T-helper 22 cell (primary cell): Measurements from ENCODE around the gene GTPBP8.
"Not testable (repeated sequence)": the region's sequence is repeated elsewhere in the genome, so short reads cannot be mapped to it uniquely, and the experiment has no call there.

Experiments used
- DNase-seq: peaks from one replicate; pipeline ENCODE4 v3.0.0-alpha.2; 2020; ENCODE audit warnings: low read depth

Gene GTPBP8

DNA sequence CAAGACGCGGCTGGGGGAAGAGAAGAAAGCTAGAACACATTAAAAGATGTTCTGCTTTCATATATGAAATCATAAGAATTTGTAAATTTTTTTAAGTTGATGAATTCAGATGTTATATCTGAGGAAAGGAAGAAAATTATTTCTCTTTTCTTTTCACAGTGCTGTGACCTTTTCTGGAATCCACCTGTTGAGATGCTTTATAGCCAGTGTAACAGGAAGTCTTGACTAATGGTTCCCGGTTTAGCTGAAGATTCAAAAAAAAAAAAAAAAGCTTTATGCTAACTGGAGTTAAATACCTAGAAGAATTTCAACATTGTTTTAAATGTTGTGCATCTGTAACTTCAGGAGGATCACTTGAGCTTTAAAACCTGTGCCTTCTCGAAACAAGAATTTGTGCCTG is 9.9 kb downstream of the GTPBP8 start:
- no peak for DNase-seq

- no peak for DNase-seq
Observed at GRCh38 chr3:113002037-113002436, 11.3 kb downstream of the GTPBP8 start.

- peak; percentile 19 for DNase-seq
Observed at GRCh38 chr3:113002679-113003078, 11.9 kb downstream of the GTPBP8 start.

DNA sequence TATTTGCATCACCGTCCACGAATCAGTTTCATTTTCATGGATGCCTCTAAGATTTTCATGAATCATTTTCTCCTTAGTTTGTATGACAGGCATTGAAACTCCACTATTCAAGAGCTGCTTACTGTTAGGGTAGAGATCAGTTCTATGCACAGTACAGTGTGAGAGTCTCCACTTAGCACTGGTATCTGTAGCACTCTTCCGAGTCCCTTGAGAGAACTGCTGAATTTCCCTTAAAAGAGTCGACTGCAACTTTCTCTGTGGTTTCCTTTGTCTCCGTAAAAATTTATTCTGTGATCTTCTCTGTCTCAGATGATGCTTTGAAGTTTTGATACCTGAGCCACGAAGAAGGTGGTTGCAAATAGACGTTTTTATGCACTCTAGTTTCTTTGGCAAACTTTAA is 14.8 kb downstream of the GTPBP8 start:
- DNase-seq, result no peak

GRCh38 chr3:113006359-113007056 is 15.7 kb downstream of the GTPBP8 start:
- no peak for DNase-seq

GRCh38 chr3:113008117-113008516 is 17.3 kb downstream of the GTPBP8 start:
- no peak for DNase-seq

DNA sequence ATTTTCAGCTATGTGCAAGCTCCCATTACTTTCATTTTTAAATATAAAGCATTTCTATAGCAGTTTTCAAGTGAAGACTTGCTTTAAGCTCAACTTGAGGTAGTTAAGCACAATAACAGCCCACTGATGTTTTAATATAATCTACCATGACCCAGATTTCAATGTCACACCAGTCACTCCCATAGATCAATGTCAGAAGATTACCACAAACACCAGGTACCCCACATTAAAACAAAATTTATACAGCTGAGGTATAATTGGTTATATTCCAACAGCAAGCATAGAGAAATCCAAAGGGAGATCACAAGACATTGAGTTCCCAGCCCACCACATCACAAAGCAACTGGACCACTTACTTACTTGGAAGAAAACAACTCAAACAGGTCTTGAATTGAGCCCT is 22.8 kb downstream of the GTPBP8 start:
- DNase-seq, result no peak

- DNase-seq, result no peak
Observed at GRCh38 chr3:113018536-113019181, 27.9 kb downstream of the GTPBP8 start.

DNA sequence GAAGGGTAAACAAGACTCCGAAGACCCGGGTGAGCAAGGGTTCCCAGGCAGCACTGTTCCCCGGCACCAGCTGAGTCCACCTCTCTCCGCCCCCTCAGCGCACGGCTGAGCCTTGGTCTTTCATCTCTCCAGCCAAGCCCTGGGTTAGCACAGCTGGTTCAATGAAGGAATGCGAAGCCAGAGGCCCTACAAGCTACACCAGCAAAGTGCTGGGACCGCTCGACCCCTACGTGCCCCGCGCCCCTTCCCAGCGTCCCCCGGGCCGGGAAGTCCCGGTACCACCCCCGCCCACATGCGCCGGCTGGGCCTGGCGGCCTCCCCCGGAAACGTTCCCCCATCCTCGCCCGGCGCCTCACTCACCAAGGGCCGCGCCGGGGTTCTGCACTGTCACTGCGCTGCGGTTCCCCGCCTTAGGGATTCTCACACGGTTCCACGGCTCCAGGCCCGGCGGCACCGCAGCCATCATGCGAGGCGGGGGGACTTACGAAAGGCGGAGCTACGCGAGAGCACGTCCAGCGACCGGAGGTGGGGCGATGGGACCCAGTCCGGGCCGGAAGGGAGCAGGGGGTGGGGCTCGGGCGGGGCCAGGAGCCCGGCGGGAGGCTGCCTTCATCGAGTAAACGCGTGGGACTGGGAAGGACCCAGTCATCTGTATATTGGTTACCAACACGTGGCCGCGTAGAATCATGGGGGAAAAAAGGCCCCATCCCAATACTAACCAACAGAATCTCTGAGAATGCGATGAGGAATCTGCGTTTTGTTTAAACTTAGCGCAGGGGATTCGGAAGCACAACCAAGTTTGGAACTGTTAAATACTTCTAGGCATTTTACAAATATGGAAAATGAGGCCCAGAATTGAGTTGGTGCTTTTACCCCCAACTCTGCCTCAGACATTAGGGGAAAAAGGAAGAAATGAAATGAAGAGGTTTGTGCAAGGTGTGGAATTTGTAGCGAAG is 28.7 kb downstream of the GTPBP8 start:
- peak; percentile 78 for DNase-seq

DNA sequence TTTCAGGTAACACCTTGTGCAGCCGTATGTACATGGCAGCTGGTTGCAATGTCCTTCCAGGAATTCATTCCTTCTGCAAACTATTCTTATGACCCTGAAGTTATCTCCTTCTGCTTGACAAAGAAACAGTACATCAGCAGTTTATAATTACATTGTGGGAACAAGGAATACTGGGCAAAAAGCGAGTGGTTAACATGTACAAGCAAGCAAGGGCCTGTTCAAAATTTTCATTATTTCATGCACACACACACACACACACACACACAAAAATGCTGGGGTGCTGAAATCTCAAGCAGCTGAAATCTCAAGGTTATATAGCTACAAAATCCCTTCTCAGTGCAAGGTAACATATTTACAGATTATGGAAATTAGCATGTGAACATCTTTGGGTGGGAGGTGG is 30.7 kb downstream of the GTPBP8 start:
- DNase-seq, result no peak

GRCh38 chr3:113034011-113034410 is 43.2 kb downstream of the GTPBP8 start:
- DNase-seq, result no peak

GRCh38 chr3:113035387-113035982 is 44.7 kb downstream of the GTPBP8 start:
- DNase-seq, result no peak

DNA sequence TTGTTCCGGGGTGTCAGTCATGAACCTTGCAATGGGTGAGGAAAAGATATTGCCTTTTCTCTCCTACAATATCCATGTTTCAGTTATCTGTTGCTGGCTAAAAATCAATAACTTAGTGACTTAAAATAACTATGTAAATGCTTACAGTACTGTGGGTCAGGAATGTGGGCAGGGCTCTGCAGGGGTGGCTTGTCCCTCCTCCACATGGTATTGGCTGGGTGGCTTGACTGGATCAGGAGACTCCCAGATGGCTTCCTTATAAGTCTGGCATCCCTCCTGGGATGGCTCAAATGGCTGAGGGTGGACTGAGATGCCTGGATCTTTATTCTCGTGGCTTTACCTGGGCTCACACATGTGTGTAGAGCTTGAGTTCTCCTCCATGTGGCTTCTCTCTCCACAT is 47.5 kb downstream of the GTPBP8 start:
- no peak for DNase-seq

DNA sequence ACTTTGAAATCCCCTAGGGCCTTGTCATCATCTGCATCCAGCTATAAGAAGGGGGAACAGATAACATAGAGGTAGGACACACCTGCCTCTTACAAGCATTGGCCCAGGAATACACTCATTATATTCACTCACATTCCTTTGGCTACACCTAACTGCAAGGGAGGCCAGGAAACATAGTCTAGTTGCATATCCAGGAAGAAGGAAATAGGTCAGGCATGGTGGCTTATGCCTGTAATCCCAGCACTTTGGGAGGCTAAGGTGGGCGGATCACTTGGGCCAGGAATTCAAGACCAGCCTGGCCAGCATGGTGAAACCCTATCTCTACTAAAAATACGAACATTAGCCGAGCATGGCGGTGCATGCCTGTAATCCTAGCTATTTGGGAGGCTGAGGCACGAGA is 48.8 kb downstream of the GTPBP8 start:
- DNase-seq, result no peak

- no peak for DNase-seq
Observed at GRCh38 chr3:113040231-113040630, 49.4 kb downstream of the GTPBP8 start.

GRCh38 chr3:113043686-113044085 is 52.9 kb downstream of the GTPBP8 start:
- no peak for DNase-seq

DNA sequence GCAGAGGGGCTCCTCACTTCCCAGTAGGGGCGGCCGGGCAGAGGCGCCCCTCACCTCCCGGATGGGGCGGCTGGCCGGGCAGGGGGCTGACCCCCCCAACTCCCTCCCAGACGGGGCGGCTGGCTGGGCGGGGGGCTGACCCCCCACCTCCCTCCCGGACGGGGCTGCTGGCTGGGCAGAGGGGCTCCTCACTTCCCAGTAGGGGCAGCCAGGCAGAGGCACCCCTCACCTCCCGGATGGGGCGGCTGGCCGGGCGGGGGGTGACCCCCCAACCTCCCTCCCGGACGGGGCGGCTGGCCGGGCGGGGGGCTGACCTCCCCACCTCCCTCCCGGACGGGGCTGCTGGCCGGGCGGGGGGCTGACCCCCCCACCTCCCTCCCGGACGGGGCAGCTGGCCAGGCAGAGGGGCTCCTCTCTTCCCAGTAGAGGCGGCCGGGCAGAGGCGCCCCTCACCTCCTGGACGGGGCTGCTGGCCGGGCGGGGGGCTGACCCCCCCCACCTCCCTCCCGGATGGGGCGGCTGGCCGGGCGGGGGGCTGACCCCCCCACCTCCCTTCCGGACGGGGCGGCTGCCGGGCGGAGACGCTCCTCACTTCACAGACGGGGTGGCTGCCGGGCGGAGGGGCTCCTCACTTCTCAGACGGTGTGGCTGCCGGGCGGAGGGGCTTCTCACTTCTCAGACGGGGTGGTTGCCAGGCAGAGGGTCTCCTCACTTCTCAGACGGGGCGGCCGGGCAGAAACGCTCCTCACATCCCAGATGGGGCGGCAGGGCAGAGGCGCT is 55.6 kb downstream of the GTPBP8 start:
- DNase-seq, result not testable (repeated sequence)

DNA sequence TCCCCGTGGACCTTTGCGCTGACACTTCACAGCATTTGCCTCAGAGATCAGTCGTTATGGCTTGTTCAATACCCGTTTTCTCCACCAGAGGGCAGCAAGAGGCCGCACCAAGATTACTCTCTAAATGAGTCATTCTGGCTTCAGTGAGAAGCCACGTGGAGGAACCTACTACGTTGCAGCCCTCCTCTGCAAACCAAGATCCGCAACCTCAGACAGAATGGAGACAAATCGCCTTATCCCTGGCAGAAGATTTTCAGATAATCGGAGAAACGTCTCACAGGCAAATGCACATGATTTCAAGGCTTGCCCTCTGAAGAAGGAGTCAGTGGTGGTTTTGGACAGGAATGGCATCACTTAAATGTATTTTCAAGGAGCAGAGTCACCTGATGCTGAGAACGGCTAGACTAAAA is 60.5 kb downstream of the GTPBP8 start:
- peak; percentile 61 for DNase-seq
